Measurements from ENCODE around the gene MTHFSD. TPM values are rescaled to one million over a fixed set of nuclear protein-coding genes. Genes with fewer than 3 reads are reported as not detected.

The MTHFSD gene
- total RNA-seq = 10 to 100 TPM; 18.9 to 21.2 (median 20.1) TPM

DNA sequence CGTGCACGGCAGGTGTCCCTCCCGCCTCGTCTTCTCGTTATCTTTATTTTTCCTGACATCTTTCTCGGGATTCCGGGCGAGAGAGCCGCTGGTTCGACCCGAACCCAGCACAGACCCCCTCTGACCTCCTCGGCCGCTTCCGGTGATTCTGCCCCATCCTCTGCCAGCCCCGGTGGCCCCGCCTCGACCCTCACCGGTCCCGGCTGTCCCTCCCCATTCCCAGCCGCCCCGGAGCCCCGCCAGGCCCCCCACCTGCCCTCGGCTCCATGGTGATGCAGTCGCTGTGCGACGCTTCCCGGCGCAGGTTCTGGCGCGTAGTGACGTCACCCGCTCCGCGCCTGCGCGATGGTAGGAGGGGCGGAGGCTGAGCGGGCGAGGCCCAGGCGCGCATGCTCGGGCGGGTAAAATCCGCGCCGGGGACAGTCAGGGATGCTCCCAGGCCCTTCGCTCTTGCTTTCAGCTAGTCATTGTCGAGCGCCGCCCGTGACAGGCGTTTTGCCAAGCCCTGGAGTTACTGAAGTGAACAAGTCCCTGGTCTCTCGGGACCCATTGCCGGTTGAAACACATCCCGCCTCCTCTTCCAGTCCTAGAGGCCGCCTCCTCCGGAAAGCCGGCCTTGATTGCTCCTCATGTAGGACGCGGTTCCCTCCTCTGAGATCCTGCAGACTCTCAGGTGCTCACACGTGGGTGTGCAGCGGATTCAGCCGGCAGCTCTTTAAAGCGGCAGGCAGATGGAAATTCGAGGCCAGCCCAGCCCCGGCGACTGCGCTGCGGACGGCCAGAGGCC lies at the start of gene MTHFSD:
Gene MTHFSD, minus strand, starts transcription at position 319 of the 787 bp plus-strand sequence. Its CDS starts 51 bp downstream, at position 268.
- Mint-ChIP-seq H3K36me3 (ENCODE audit: insufficient read depth) (peaks cover 4% of the 10 kb centered on the region), H3K9me3 (no peaks in the 10 kb centered on the region), H3K27me3 (ENCODE audit: low read depth) (peaks cover 9% of the 10 kb centered on the region), H3K4me1 (ENCODE audit: low read depth) (peaks cover 18% of the 10 kb centered on the region), H3K4me3 (peak within 1 kb of the TSS; percentile 94)
- peak; percentile 94 to 95 for ATAC-seq
- DNase-seq = peak; percentile 96

DNA sequence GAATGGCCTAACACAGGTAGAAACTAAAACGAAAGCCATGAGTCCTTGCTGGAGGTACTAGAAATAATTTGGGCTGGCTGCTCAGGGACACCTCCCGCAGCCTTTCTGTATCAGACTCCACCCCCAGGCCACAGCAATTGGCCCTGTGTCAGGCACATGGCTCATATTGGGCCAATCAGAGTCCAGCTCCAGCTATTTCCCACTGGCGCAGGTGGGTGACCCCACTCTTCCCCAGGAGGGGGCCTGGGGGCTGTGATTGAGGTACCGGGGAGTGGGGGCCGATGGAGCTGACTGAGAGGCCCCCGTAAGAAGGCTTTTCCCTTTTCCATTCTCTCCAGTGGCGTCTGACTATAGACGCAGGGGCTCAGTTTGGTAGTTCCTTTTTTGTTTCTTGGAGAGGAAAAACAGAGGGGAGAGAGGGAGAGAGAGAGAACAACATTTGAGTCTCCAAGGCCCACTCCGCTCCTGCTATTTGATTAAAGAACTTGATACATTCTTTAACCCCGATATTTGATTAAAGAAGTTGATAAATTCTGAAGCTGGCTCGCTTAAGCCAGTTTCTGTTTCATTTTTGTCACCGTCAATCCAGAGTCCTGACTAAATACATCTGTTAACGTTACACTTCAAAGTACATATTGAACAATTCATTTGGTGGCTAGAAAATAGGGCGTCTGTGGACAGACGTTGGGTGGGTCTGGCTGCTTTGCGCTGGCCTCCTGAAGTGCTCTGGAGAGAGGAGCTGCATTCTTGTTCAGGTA lies 49.6 kb upstream of the MTHFSD start:
- DNase-seq (peak; percentile 24), ATAC-seq (peak; percentile 80 to 96)
- Mint-ChIP-seq H3K27me3 (ENCODE audit: low read depth) (peaks cover 24% of the 10 kb centered on the region), H3K4me1 (ENCODE audit: low read depth) (peaks cover 8% of the 10 kb centered on the region), H3K36me3 (ENCODE audit: insufficient read depth) (no peaks in the 10 kb centered on the region), H3K9me3 (no peaks in the 10 kb centered on the region), H3K4me3 (peak overlapping the region; percentile 77)

DNA sequence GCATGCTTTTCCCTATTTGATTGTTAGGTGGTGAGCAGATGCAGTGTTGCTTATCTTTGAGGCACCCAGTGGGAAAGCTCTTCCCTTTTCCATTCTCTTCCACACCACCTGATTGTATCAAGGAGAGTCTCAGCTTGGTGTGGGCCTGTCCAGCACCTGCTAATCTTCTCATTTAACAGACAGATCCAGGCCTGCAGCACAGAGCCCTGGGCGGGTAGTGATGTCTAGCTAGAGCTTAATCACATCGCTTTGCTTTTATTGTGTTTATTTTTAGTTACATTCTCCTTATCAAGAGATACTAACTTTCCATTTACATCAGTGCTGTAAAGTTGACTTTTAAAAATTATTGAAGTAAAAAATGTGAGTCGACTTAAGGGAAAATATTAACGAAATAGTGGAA lies 47.5 kb upstream of the MTHFSD start:
- H3K4me1 Mint-ChIP-seq (ENCODE audit: low read depth) = peaks cover 8% of the 10 kb centered on the region
- peaks cover 31% of the 10 kb centered on the region for H3K27me3 Mint-ChIP-seq (ENCODE audit: low read depth)
- H3K4me3 Mint-ChIP-seq = no peak overlapping the region
- ATAC-seq (no peak), DNase-seq (no peak)
- no peaks in the 10 kb centered on the region for H3K9me3 Mint-ChIP-seq
- no peaks in the 10 kb centered on the region for H3K36me3 Mint-ChIP-seq (ENCODE audit: insufficient read depth)

DNA sequence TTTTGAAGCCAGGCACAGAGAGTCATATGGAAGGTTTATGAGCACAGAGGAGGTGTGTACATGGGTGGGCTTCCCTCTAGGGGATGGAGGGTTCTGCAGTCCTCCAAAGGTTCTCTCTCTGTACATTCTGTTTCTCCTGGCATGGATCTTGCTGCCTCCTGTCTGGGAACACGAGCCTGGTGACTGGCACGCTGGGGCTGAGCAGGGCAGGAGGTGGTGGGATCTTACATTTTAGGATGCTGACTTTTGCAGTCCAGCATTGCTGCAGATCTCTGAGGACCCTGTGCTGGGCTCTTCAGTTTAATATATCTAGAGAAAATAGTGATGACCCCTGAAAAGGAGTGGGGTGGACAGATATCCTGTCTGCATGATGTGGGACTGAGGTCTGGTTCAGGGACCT lies 46.3 kb upstream of the MTHFSD start:
- H3K36me3 Mint-ChIP-seq (ENCODE audit: insufficient read depth) = no peaks in the 10 kb centered on the region
- DNase-seq (no peak), ATAC-seq (no peak)
- peaks cover 31% of the 10 kb centered on the region for H3K27me3 Mint-ChIP-seq (ENCODE audit: low read depth)
- no peak overlapping the region for H3K4me3 Mint-ChIP-seq
- H3K4me1 Mint-ChIP-seq (ENCODE audit: low read depth) = peaks cover 8% of the 10 kb centered on the region
- H3K9me3 Mint-ChIP-seq = no peaks in the 10 kb centered on the region

DNA sequence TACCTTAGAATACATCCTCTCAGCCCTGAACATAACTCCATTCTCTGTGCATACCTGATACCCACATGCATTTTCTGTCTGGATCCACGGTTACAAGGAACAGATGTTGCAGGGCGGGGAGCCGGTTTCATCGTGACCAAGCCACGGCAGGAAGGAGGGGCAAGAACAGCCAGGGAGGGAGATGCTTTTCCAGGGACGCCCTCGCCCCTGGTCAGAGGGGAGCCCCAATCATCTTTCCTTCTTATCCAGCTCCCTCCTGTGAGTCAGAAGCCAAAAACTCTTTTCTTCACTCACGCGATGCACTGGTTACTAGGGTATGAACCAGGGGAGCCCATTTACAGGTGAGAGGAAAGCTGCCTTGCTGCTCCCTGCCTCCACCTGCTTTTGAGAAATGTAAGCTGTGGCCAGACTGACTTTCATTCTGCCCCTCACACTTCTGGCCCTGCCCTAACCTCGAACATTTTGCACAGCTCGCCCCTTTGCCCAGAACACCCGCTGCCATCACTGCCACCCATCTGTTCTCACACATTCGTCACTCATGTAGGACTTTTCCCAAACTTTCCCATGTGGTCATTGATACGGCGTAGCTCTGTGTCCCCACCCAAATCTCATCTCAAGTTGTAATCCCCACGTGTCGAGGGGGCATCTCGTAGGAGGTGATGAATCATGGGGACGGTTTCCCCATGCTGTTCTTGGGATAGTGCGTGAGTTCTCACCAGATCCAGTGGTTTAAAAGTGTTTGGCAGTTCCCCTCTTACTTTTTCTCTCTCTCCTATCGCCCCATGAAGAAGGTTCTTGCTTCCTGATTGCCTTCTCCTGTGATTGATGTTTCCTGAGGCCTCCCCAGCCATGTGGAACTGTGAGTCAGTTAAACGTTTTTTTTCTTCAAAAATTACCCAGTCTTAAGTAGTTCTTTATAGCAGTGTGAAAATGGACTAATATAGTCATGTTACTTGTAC lies 43.9 kb upstream of the MTHFSD start:
- no peaks in the 10 kb centered on the region for H3K9me3 Mint-ChIP-seq
- H3K36me3 Mint-ChIP-seq (ENCODE audit: insufficient read depth) = no peaks in the 10 kb centered on the region
- no peak for DNase-seq
- ATAC-seq = no peak
- H3K4me1 Mint-ChIP-seq (ENCODE audit: low read depth) = no peaks in the 10 kb centered on the region
- H3K27me3 Mint-ChIP-seq (ENCODE audit: low read depth) = peaks cover 34% of the 10 kb centered on the region
- no peak overlapping the region for H3K4me3 Mint-ChIP-seq

DNA sequence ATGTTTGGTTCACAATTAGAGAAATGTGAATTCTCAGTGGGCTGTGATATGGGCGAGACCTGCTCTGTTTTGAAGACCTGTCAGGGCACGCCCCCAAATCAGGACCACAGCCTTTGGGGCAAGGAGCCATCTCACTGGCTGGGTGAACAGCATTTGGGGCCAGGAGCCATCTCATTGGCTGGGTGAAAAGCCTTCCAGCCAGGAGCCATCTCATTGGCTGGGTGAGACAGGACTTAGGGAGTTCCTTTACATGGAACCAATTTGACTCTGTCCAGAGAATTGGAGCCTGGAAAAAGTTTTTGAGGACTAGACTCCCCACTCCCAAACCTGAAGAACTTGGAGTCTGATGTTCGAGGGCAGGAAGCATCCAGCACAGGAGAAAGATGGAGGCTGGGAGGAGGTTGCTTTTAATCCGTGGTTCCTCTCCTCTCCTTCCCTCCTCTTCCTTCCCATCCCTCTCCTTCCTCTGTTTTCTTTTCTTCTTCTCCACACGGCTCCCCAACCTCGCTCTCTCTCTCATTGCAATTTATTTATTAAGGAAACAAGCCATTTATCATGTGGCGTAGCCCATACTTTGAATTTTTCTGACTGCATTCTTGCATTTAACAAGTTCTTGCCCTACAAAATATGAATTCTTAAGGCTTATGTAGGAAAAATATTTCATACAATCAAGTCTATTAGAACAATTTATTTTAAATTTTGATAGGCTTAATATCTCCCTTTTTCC lies 43.0 kb upstream of the MTHFSD start:
- DNase-seq (no peak), ATAC-seq (no peak)
- Mint-ChIP-seq H3K4me3 (no peak overlapping the region), H3K4me1 (ENCODE audit: low read depth) (peaks cover 2% of the 10 kb centered on the region), H3K9me3 (no peaks in the 10 kb centered on the region), H3K36me3 (ENCODE audit: insufficient read depth) (no peaks in the 10 kb centered on the region), H3K27me3 (ENCODE audit: low read depth) (peaks cover 40% of the 10 kb centered on the region)

DNA sequence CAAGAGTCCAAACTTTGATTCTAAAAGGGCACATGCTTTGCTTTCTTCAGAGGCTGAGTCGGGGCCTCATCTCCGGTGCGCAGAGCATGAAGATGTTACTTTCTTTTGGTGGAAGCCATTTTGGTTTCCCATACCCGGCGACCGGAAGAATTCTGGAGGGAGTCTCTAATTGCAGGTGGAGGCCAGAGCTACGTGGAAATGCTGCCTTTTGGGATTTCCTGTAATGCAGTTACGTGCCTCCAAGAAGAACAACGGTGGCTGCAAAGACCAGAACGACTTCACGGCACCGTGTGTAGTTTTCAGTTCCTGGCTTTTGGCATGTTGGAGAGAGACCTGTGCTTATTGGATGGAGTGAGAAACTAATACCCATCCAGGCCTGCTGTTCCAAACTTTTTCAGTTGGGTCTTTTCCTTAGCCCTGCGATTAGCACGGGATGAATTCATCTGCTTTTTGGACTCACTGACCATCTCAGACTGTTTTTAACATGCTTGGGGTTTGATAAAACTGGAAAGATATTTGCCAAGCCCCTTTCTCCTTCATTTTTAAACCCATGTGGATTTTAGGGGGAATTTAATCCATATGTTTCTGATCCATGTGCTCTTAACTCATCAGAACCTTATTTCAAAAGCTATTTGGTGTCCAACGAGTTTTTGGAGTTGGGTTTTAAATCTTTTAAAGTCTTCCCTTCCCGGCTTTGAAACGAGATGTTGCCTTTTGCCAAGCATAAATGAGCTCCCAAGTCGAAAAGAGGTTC lies 42.3 kb upstream of the MTHFSD start:
- Mint-ChIP-seq H3K9me3 (no peaks in the 10 kb centered on the region), H3K4me3 (no peak overlapping the region), H3K4me1 (ENCODE audit: low read depth) (peaks cover 2% of the 10 kb centered on the region), H3K36me3 (ENCODE audit: insufficient read depth) (no peaks in the 10 kb centered on the region), H3K27me3 (ENCODE audit: low read depth) (peaks cover 36% of the 10 kb centered on the region)
- no peak for ATAC-seq
- no peak for DNase-seq

- Mint-ChIP-seq H3K27me3 (ENCODE audit: low read depth) (peaks cover 40% of the 10 kb centered on the region), H3K4me1 (ENCODE audit: low read depth) (peaks cover 2% of the 10 kb centered on the region), H3K4me3 (no peak overlapping the region), H3K9me3 (no peaks in the 10 kb centered on the region), H3K36me3 (ENCODE audit: insufficient read depth) (no peaks in the 10 kb centered on the region)
- ATAC-seq (no peak), DNase-seq (no peak)
Measured at GRCh38 chr16:86595983-86596605, 41.1 kb upstream of the MTHFSD start.

DNA sequence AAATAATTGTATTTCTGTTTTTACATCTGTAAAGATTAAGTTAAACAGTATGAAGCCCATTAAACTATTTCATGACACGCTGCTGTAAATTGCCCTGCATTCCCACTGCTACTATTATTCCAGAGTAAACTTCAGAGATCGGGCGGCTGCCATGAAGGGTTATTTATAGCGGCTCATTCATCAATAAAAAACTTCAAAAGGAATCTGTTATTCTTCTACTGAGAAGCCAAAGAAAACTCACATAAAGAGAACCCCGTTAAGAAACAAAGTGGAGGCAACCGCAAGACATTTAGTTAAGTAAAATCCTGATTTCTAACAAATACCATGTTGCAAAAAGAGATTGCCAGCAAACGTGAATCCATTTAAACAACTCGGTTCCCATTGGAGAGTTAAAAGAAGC lies 39.7 kb upstream of the MTHFSD start:
- ATAC-seq (no peak), DNase-seq (no peak)
- peaks cover 41% of the 10 kb centered on the region for H3K27me3 Mint-ChIP-seq (ENCODE audit: low read depth)
- no peaks in the 10 kb centered on the region for H3K9me3 Mint-ChIP-seq
- peaks cover 2% of the 10 kb centered on the region for H3K4me1 Mint-ChIP-seq (ENCODE audit: low read depth)
- H3K4me3 Mint-ChIP-seq = no peak overlapping the region
- H3K36me3 Mint-ChIP-seq (ENCODE audit: insufficient read depth) = no peaks in the 10 kb centered on the region

DNA sequence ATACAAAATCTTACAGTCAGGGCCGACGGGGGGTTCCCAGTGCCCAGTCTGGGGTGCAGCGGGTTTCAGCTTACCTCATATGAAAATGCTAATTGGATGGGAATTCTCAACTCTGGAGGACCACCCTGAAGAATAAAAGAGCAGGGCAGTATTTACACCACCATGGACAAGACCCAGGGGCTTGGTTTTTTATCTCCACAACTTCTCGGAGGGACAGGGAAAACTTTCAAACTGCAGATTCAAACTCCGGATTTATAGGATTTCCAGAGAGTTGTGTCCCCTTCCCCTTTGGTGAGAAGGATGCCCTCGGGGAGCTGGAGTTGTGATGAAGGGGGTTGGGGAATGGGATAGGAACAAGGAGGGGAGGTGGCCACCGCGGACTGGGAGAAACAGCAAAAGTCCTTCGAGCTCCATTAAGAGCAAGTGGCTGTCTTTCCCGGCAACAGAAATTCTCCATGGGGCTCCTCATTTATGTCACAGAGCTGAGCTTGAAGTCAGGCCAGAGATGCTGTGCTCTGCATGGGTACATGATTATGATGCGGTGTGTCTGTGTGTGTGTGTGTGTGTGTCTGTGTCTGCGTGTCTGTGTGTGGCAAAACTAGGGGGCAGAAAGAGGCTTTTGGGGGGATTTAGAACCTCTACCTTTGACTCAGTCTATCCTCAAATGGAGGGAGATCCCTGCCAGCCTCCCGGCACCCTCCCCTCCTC lies 39.0 kb upstream of the MTHFSD start:
- no peak for ATAC-seq
- no peak overlapping the region for H3K4me3 Mint-ChIP-seq

DNA sequence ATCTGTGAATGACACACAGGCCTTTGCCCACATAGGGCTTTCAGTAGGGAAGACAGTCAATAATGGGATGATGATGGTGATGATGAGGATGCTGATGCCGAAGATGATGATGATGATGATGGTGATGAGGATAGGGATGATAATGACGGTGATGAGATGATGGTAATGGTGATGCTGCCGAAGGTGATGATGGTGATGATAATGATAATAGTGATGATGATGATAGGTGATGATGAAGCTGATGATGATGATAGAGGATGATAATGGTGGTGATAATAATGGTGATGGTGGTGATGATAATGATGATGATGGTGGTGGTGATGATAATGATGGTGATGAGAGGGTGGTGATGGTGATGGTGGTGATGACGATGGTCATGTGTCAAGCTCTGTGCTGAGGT lies 36.2 kb upstream of the MTHFSD start:
- Mint-ChIP-seq H3K4me1 (ENCODE audit: low read depth) (peaks cover 2% of the 10 kb centered on the region), H3K36me3 (ENCODE audit: insufficient read depth) (no peaks in the 10 kb centered on the region), H3K27me3 (ENCODE audit: low read depth) (peaks cover 34% of the 10 kb centered on the region), H3K4me3 (no peak overlapping the region), H3K9me3 (no peaks in the 10 kb centered on the region)
- no peak for DNase-seq
- ATAC-seq = no peak

More for the DNA sequence above, 39.0 kb upstream of the MTHFSD start:
- Mint-ChIP-seq H3K36me3 (ENCODE audit: insufficient read depth) (no peaks in the 10 kb centered on the region), H3K27me3 (ENCODE audit: low read depth) (peaks cover 41% of the 10 kb centered on the region), H3K4me1 (ENCODE audit: low read depth) (peaks cover 2% of the 10 kb centered on the region), H3K9me3 (no peaks in the 10 kb centered on the region)
- no peak for DNase-seq

- Mint-ChIP-seq H3K9me3 (no peaks in the 10 kb centered on the region), H3K4me3 (no peak overlapping the region), H3K36me3 (ENCODE audit: insufficient read depth) (no peaks in the 10 kb centered on the region), H3K27me3 (ENCODE audit: low read depth) (peaks cover 34% of the 10 kb centered on the region), H3K4me1 (ENCODE audit: low read depth) (peaks cover 2% of the 10 kb centered on the region)
- ATAC-seq = no peak
- DNase-seq = no peak
Measured at GRCh38 chr16:86590501-86591144, 35.6 kb upstream of the MTHFSD start.

Data from activated T-cell treated with anti-CD3 and anti-CD28 coated beads, Interleukin-2, amount 50 U/mL, for 4 hours (primary cell).